Activated naive CD4-positive, alpha-beta T cell treated with Interleukin-2 at 50 U/mL for 16 hours (primary cell): ENCODE data around the gene FAF2.
A peak's percentile ranks its signal among the peaks of the same experiment; 100 is the strongest.

Experiments used
- DNase-seq: peaks from one replicate; pipeline ENCODE4 v3.0.0-alpha.2; 2020

The FAF2 gene

GRCh38 chr5:176533390-176533789 is 85.2 kb downstream of the FAF2 start:
- DNase-seq = no peak

GRCh38 chr5:176533894-176534611 is 85.9 kb downstream of the FAF2 start:
- DNase-seq = peak; percentile 49

GRCh38 chr5:176534640-176535039 is 86.5 kb downstream of the FAF2 start:
- no peak for DNase-seq

- DNase-seq = peak; percentile 46
Observed at GRCh38 chr5:176535101-176535663, 87.0 kb downstream of the FAF2 start.

- no peak for DNase-seq
Observed at GRCh38 chr5:176535664-176536131, 87.5 kb downstream of the FAF2 start.

- DNase-seq = peak; percentile 83
Observed at GRCh38 chr5:176536132-176536901, 88.1 kb downstream of the FAF2 start.

- DNase-seq = peak; percentile 98
Observed at GRCh38 chr5:176536902-176537553, 88.8 kb downstream of the FAF2 start, which contains the start of gene RNF44. Gene RNF44 (minus strand): TSS chr5:176537402. CDS start chr5:176532472, 4,930 bp downstream.

- DNase-seq = peak; percentile 97
Observed at GRCh38 chr5:176537554-176538229, 89.5 kb downstream of the FAF2 start.

- no peak for DNase-seq
Observed at GRCh38 chr5:176538230-176538988, 90.2 kb downstream of the FAF2 start.

- DNase-seq = no peak
Observed at GRCh38 chr5:176538989-176539384, 90.8 kb downstream of the FAF2 start.

GRCh38 chr5:176540476-176540899 is 92.3 kb downstream of the FAF2 start:
- no peak for DNase-seq

GRCh38 chr5:176540956-176541337 is 92.8 kb downstream of the FAF2 start:
- no peak for DNase-seq

GRCh38 chr5:176541338-176542134 is 93.4 kb downstream of the FAF2 start:
- peak; percentile 60 for DNase-seq

- DNase-seq = peak; percentile 72
Observed at GRCh38 chr5:176542135-176542595, 94.0 kb downstream of the FAF2 start.

GRCh38 chr5:176542596-176543427 is 94.6 kb downstream of the FAF2 start:
- DNase-seq = peak; percentile 34

GRCh38 chr5:176543428-176544182 is 95.4 kb downstream of the FAF2 start:
- DNase-seq = peak; percentile 77

- DNase-seq = no peak
Observed at GRCh38 chr5:176545388-176545736, 97.2 kb downstream of the FAF2 start.

GRCh38 chr5:176545737-176546509 is 97.7 kb downstream of the FAF2 start:
- no peak for DNase-seq
